ENCODE data around the gene TMEM175.

The TMEM175 gene

DNA sequence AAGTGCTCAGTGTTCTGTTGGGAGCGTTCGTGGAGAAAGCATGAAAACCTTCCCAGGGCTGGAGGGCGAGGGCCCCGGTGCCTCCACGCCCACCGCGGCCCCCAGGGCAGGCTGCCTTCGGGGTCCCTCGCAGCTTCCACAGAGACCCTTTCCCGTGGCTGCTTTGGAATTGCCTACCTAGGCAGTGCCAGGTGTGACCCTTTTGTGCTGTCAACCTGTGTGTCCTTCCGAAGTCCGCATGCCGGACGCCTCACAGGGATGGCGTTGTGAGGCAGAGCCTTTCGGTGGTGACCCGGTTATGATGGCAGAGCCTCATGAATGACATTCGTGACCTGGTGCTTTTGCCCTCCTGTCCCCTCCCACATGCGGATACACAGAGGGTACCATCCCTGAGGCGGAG is 17.4 kb downstream of the TMEM175 start:
- no peak for TF ChIP-seq CTCF (IDR thresholded peaks at IDR 0.05; ENCODE audit: low read depth, low read length)
- no peak for DNase-seq (ENCODE audit: extremely low read depth, low read depth)

DNA sequence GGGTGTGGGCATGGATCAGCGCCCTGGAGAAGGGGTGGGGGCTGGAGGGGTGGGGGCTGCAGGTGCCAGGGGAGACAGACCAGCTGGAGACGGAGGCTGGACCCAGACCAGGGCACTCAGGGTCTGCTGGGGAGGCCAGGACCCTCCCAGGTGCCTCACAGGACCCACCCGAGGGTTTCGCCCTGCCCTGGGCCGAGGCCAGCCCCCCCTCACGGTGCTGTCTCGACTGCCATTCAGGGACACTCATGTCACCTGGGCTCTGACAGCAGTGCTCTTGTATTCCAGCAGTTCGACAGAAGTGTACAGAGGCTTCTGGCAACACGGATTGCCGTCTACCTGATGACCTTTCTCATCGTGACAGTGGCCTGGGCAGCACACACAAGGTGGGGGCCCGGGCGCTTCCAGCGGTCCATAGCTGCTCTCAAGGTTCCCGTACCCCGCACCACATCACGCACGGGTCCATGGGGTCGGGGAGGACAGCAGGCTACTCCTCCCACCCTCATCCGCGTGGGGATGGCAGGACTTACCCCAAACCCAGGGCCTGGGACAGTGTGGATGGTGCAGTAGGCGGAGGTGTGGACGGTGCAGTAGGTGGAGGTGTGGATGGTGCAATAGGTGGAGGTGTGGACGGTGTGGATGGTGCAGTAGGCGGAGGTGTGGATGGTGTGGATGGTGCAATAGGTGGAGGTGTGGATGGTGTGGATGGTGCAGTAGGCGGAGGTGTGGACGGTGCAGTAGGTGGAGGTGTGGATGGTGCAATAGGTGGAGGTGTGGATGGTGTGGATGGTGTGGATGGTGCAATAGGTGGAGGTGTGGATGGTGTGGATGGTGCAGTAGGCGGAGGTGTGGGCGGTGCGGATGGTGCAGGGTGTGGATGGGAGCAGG is 18.1 kb downstream of the TMEM175 start:
- TF ChIP-seq CTCF (IDR thresholded peaks at IDR 0.05; ENCODE audit: low read depth, low read length) = no peak
- DNase-seq (ENCODE audit: extremely low read depth, low read depth) = no peak

DNA sequence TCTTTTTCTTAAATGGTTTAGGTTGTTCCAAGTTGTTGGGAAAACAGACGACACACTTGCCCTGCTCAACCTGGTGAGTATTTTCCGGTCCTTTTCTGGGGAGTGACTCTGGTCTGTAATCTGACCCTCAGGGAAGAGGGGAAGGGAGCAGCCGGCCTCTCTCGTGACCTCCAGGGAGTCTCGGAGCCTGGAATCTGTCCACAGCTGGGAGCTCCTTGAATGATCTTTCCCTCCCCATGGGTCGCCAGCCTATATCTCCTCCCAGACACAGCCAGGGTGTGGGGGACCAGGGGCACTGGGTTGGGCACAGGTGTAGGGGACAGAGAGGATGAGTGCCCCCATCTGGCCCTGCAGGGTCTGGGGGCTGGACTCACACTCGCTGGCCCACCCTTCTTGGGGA is 18.9 kb downstream of the TMEM175 start:
- TF ChIP-seq CTCF (IDR thresholded peaks at IDR 0.05; ENCODE audit: low read depth, low read length) = no peak
- no peak for DNase-seq (ENCODE audit: extremely low read depth, low read depth)

- no peak for DNase-seq (ENCODE audit: extremely low read depth, low read depth)
- TF ChIP-seq CTCF (IDR thresholded peaks at IDR 0.05; ENCODE audit: low read depth, low read length) = no peak
These were observed 19.6 kb downstream of the TMEM175 start for GRCh38 chr4:951594-952468.

DNA sequence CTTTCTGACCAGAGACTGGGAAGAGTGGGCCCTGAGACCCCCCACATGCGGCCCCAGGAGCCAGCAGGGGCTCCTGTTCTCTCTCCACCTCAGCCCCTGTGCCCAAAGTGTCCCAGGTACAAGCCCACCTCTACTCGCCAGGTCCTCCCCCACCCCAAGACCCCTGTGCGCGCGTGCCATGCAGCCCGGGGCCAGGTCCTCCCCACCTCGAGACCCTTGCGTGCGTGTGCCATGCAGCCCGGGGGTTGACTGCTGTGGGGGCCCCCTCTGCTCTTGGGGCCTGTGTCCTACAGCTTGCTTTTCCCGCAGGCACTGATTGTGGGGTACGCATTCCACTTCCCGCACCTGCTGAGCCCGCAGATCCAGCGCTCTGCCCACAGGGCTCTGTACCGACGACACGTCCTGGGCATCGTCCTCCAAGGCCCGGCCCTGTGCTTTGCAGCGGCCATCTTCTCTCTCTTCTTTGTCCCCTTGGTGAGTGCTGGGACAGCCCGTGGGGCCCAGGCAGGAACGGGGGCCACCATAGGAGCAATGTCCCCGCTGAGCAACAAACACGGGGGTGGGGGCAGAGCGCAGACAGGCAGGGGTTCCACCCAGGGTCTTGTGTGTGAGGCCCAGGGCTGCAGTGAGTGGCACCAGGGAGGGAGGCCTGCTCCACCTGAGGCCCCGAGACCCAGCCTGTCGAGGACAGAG is 20.8 kb downstream of the TMEM175 start:
- DNase-seq (ENCODE audit: extremely low read depth, low read depth) = no peak
- no peak for TF ChIP-seq CTCF (IDR thresholded peaks at IDR 0.05; ENCODE audit: low read depth, low read length)

GRCh38 chr4:953574-953915 is 21.3 kb downstream of the TMEM175 start:
- no peak for TF ChIP-seq CTCF (IDR thresholded peaks at IDR 0.05; ENCODE audit: low read depth, low read length)
- DNase-seq (ENCODE audit: extremely low read depth, low read depth) = no peak
